Astrocyte (in vitro differentiated cells and primary cell): ENCODE results near the gene SHC4.

Source experiments
- CTCF ChIP-seq: IDR thresholded peaks from 2 replicates; pipeline ENCODE4 v1.5.1; 2011; ENCODE audit warnings: low read depth, mild to moderate bottlenecking, inconsistent platforms, low read length, moderate library complexity; ENCODE audit not compliant: insufficient read depth
- EZH2 ChIP-seq: IDR thresholded peaks from 2 replicates; pipeline ENCODE4 v1.6.1; 2012; ENCODE audit warnings: mild to moderate bottlenecking, low read length, inconsistent platforms; ENCODE audit not compliant: insufficient read depth

GRCh38 chr15:48798319-48798718, 165.4 kb downstream of the SHC4 start:
- TF ChIP-seq EZH2, result no peak
- TF ChIP-seq CTCF, result no peak
